NOMO-1 treated with DMSO at 0.1 percent for 48 hours (cell line): ENCODE measurements around the gene TNS3.

Source experiments
- DNase-seq: peaks from one replicate; lab custom pipeline; 2025; ENCODE audit not compliant: unreplicated experiment; lab: John Stamatoyannopoulos, UW

TNS3 gene

GRCh38 chr7:47582764-47583738 lies 1.1 kb upstream of the TNS3 start:
- DNase-seq: no peak

GRCh38 chr7:47581438-47581803 lies 490 bp downstream of the TNS3 start:
- DNase-seq: no peak

- DNase-seq: peak; percentile 26
Observed at GRCh38 chr7:47580811-47581331, 1.0 kb downstream of the TNS3 start.

- no peak for DNase-seq
Observed at GRCh38 chr7:47580175-47580706, 1.7 kb downstream of the TNS3 start.

- DNase-seq: no peak
Observed at GRCh38 chr7:47579458-47579857, 2.5 kb downstream of the TNS3 start.

GRCh38 chr7:47578579-47579270 lies 3.2 kb downstream of the TNS3 start:
- DNase-seq: no peak

GRCh38 chr7:47577321-47577919 lies 4.5 kb downstream of the TNS3 start:
- peak; percentile 65 for DNase-seq

- peak; percentile 19 for DNase-seq
Observed at GRCh38 chr7:47576866-47577306, 5.0 kb downstream of the TNS3 start.

GRCh38 chr7:47576031-47576865 lies 5.7 kb downstream of the TNS3 start:
- peak; percentile 27 for DNase-seq

- peak; percentile 98 for DNase-seq
Observed at GRCh38 chr7:47574482-47575329, 7.2 kb downstream of the TNS3 start.

- peak; percentile 85 for DNase-seq
Observed at GRCh38 chr7:47573758-47574481, 8.0 kb downstream of the TNS3 start.

- no peak for DNase-seq
Observed at GRCh38 chr7:47572939-47573757, 8.8 kb downstream of the TNS3 start.

GRCh38 chr7:47572094-47572445 lies 9.8 kb downstream of the TNS3 start:
- DNase-seq: no peak

- DNase-seq: peak; percentile 52
Observed at GRCh38 chr7:47571331-47572093, 10.4 kb downstream of the TNS3 start.

GRCh38 chr7:47570649-47571050 lies 11.3 kb downstream of the TNS3 start:
- no peak for DNase-seq

- DNase-seq: peak; percentile 59
Observed at GRCh38 chr7:47568547-47568946, 13.4 kb downstream of the TNS3 start.

GRCh38 chr7:47568056-47568455 lies 13.9 kb downstream of the TNS3 start:
- DNase-seq: no peak
